Coronary artery (tissue), 2 donors: Measurements from ENCODE around the gene CTSF.

Source experiments
- DNase-seq: peaks from one replicate; pipeline ENCODE4 v3.0.0-alpha.2; 2017; ENCODE audit warnings: low spot score
- H3K27ac ChIP-seq, 2 donors: fragments of 200-600 bp; sonication (generic); one replicate each; pipeline ENCODE4 v1.5.1; 2016 to 2019
- H3K4me3 ChIP-seq: fragments of 200-600 bp; sonication (generic); 2 replicates; pipeline ENCODE4 v1.5.1; 2016; ENCODE audit warnings: mild to moderate bottlenecking, moderate library complexity
- TF ChIP-seq, protein P1 (sequence below): fragments of 200-600 bp; sonication (generic); IDR thresholded peaks from one replicate; pipeline ENCODE4 v1.5.1; 2019; ENCODE audit warnings: antibody characterized with exemption

CTSF gene

DNA sequence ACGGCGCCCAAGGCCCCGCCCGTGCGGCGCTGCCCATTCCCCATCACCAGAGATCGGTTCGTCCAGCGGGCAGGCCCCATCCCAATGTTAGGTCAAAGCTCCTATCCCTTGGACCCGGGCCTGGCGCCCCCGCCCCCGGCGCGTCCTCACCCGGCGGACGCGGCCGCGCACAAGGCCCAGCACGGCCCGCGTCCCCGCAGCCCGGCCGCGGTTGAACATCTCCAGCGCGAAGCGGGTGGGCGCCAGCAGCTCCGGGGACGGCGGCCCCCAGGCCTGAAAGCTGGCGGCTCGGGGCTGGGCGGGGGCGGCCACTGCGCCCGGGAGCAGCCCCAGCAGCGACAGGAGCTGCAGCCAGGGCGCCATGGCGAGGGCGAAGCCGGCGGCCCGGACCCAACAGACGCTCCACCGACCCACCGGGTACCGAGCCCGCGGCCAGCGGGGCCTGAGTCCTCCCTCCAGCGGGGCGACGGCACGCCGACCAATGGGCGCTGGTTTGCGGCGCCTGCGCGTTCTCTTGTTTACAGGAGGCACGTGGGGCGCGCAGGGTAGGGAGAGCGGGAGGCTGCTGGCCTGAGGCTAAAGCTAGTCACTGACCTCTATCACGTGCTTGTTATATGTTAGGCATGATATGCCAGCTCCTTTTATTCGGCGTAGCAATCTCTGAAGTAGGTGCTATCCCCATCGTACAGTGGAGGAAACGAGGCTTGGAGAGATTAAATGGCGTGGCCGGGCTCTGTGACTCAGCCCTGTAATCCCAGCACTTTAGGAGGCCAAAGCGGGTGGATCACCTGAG lies at the start of gene CTSF:
Gene CTSF (minus strand): TSS at position 483 of the 793 bp plus-strand sequence. CDS start 120 bp downstream, at position 363.
- H3K27ac ChIP-seq = peak within 1 kb of the TSS; percentile 54 to 73
- peak within 1 kb of the TSS; percentile 91 for H3K4me3 ChIP-seq
- peak; percentile 84 for DNase-seq
- TF ChIP-seq, protein P1, sequence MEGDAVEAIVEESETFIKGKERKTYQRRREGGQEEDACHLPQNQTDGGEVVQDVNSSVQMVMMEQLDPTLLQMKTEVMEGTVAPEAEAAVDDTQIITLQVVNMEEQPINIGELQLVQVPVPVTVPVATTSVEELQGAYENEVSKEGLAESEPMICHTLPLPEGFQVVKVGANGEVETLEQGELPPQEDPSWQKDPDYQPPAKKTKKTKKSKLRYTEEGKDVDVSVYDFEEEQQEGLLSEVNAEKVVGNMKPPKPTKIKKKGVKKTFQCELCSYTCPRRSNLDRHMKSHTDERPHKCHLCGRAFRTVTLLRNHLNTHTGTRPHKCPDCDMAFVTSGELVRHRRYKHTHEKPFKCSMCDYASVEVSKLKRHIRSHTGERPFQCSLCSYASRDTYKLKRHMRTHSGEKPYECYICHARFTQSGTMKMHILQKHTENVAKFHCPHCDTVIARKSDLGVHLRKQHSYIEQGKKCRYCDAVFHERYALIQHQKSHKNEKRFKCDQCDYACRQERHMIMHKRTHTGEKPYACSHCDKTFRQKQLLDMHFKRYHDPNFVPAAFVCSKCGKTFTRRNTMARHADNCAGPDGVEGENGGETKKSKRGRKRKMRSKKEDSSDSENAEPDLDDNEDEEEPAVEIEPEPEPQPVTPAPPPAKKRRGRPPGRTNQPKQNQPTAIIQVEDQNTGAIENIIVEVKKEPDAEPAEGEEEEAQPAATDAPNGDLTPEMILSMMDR = no peak

DNA sequence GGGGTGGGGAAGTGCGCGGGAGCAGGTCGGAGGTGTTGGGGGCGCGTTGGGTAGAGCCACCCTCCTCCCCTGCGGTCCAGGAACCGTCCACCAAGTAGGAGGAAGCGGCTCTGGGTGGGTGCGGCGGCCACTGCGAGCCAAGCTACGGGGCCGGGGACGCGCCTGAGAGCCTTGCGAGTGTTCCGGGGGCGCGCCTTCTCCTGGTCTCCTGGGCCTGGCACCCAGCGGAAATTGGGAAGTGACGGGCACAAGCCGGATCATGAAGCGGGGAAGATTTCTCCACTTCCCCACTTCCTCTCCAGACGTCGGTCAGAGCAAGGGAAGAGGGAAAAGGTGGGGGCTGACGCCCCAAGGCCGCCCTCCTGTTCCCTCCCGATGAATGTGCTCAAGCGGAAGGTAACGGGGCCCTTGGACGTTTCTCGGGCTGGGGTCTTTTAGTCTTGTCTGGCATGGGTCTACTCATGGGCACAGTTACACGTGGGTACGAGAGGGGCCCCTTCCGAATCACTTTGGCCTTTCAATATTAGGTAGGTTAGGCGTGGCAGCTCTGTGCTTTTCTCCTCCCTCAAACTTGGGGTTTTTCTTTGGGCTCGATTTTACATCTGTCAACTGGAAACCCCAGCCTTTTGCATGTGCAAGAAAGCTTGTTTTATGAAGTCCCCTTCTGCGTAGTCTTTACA lies 48.9 kb upstream of the CTSF start:
- Histone ChIP-seq H3K27ac (peak overlapping the region; percentile 88 to 96), H3K4me3 (peak overlapping the region; percentile 95)
- TF ChIP-seq, protein P1 = no peak
- DNase-seq = peak; percentile 89

DNA sequence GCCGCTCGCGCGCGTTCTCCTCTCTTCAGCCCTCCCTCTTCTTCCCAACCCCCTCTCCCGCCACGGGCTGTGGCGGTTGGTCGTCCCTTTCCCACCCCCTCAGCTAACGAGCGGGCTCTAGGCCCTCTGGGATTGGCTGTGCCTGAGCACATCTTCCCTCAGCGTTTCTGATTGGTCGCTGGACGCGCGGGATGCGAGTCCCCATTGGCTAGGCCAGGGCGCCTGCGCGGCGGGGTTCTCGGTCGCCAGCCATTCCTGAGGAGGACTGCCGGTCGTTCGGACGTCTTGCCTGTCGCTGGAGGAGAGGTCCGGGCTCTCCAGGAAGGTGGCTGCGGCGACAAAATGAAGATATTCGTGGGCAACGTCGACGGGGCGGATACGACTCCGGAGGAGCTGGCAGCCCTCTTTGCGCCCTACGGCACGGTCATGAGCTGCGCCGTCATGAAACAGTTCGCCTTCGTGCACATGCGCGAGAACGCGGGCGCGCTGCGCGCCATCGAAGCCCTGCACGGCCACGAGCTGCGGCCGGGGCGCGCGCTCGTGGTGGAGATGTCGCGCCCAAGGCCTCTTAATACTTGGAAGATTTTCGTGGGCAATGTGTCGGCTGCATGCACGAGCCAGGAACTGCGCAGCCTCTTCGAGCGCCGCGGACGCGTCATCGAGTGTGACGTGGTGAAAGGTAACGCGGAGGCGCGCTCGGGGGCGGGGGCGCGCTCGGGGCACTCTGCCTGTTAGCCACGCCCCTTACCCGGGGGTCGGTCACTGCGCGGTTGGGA lies 48.2 kb upstream of the CTSF start, which contains the start of gene RBM14:
Gene RBM14 (plus strand): TSS at position 252 of the 776 bp plus-strand sequence. CDS start 91 bp downstream, at position 343.
- peak; percentile 100 for DNase-seq
- H3K4me3 ChIP-seq = peak within 1 kb of the TSS; percentile 95
- TF ChIP-seq, protein P1 = no peak
- peak within 1 kb of the TSS; percentile 88 to 96 for H3K27ac ChIP-seq

DNA sequence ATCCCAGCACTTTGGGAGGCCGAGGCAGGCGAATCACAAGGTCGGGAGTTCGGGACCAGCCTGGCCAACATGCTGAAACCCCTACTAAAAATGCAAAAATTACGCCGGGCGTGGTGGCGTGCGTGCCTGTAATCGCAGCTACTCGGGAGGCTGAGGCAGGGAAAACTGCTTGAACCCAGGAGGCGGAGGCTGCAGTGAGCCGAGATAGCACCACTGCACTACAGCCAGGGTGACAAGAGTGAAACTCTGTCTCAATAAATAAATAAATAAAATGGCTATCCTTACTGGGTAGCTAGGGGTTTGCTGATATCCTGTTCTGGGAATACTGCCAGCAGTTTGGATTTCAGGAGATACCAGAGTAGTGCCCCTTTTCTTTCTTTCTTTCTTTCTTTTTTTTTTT lies 45.7 kb upstream of the CTSF start:
- Histone ChIP-seq H3K27ac (no peak overlapping the region), H3K4me3 (no peak overlapping the region)
- no peak for DNase-seq
- TF ChIP-seq, protein P1 = no peak

DNA sequence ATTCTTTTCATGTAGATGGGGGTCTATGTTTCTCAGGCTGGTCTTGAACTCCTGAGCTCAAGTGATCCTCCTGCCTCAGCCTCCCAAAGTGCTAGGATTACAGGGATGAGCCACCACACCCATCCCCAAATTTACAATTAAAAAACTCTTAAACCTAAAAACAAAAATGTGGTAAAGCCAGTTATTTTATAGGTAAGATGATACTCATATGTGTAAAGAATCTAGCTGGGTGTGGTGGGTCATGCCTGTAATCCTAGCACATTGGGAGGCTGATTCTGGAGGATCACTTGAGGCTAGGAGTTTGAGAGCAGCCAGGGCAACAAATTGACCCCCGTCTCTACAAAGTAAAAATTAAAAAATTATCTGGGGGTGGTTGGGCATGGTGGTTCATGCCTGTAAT lies 44.1 kb upstream of the CTSF start:
- TF ChIP-seq, protein P1 = no peak
- Histone ChIP-seq H3K4me3 (no peak overlapping the region), H3K27ac (no peak overlapping the region)
- no peak for DNase-seq

DNA sequence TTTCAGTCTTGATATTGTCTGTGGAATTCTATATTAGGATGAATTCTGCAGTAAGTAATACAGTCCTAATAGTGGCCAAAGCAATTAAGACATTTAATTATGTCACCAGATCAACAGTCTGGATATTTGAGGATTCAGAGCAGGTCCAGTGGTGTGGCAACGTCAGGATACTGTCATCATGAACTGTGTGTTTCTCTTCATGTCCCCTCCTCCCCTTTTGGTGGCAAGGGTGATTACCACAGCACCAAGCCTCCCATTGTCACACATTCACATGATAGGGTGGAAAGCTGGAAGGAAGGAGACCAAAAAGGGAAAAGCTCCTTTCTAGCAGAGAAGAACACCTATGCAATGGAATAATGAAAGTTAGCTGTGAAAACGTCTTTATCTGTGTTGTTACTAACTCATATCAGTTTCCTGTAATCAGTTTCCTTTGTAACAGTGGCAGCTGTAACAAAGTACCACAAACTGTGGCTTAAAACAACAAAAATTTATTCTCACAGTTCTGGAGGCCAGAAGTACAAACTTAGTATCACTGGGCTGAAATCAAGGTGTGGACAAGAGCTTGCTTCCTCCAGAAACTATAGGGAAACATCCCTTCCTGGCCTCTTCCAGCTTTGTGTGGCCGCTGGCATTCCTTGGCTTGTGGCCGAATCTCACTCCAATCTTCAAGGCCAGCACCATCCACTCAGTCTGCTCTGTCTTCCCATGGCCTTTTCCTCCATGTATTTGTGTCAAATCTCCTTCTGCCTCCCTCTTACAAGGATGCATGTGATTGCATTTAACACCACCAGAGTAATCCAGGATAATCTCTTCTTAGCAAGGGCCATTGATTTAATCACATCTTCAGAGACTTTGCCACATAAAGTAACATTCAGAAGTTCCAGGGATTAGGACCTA lies 41.6 kb upstream of the CTSF start:
- DNase-seq = no peak
- TF ChIP-seq, protein P1 = no peak
- Histone ChIP-seq H3K4me3 (no peak overlapping the region), H3K27ac (no peak overlapping the region)
